H1 (cell line): ENCODE data around the gene KLHL29. TPM values are rescaled to one million over a fixed set of nuclear protein-coding genes. Genes with fewer than 3 reads are reported as not detected.

Source experiments
- CTCF ChIA-PET: fragments of 300-600 bp; sonication (Branson Sonifier 250); formaldehyde crosslinking; loops from one replicate; lab custom pipeline; 2021; ENCODE audit not compliant: partially characterized antibody; lab: Charles Lee
- POLR2A ChIA-PET: fragments of 300-600 bp; sonication (Branson Sonifier 250); formaldehyde crosslinking; loops from one replicate; lab custom pipeline; 2021; ENCODE audit warnings: inconsistent platforms; ENCODE audit not compliant: partially characterized antibody; lab: Charles Lee
- DNase-seq, 2 experiments: peaks; one replicate each; pipeline versions ENCODE4 v3.0.0 to v3.0.0-alpha.2; 2010 to 2022; ENCODE audit warnings: low spot score in 2 of 2, low read depth in 1 of 2, mixed read lengths in 1 of 2
- FAIRE-seq: peaks from 2 replicates; lab custom pipeline; 2011; peaks lifted over from hg19 to GRCh38; lab: Jason Lieb, UNC
- H2AFZ ChIP-seq: 2 replicates; pipeline ENCODE4 v1.8.1; 2012; ENCODE audit warnings: low read length, inconsistent platforms
- H2AK5ac ChIP-seq: 2 replicates; pipeline ENCODE4 v1.6.1; 2013; ENCODE audit warnings: low read depth, low read length
- H2BK120ac ChIP-seq: replicated peaks from 2 replicates; pipeline ENCODE3; 2013; ENCODE audit warnings: low read depth, low read length, inconsistent platforms
- H2BK12ac ChIP-seq: 2 replicates; pipeline ENCODE4 v1.6.1; 2013; ENCODE audit warnings: low read depth, low read length
- H2BK15ac ChIP-seq: 2 replicates; pipeline ENCODE4 v1.6.1; 2013; ENCODE audit warnings: low read length
- H2BK20ac ChIP-seq: 2 replicates; pipeline ENCODE4 v1.6.1; 2013; ENCODE audit warnings: low read length
- H2BK5ac ChIP-seq: 2 replicates; pipeline ENCODE4 v1.6.1; 2013; ENCODE audit warnings: low read depth, low read length
- H3K14ac ChIP-seq: 2 replicates; pipeline ENCODE4 v1.6.1; 2013; ENCODE audit warnings: inconsistent platforms; ENCODE audit not compliant: insufficient read length
- H3K18ac ChIP-seq: 2 replicates; pipeline ENCODE4 v1.6.1; 2013; ENCODE audit warnings: low read length; ENCODE audit errors: extremely low read depth
- H3K23ac ChIP-seq: 2 replicates; pipeline ENCODE4 v1.6.1; 2013; ENCODE audit warnings: inconsistent platforms; ENCODE audit not compliant: insufficient read length
- H3K23me2 ChIP-seq: 2 replicates; pipeline ENCODE4 v1.6.1; 2013; ENCODE audit warnings: low read depth, low read length
- H3K27ac ChIP-seq: 2 replicates; pipeline ENCODE4 v1.6.1; 2011; ENCODE audit warnings: low read depth, low read length, inconsistent platforms
- H3K27me3 ChIP-seq, 4 experiments: replicated peaks in 1 of 4; 1 replicate in 1 of 4; 2 replicates in 3 of 4; pipeline versions ENCODE4 v1.6.1 to v1.8.1; 2011 to 2013; ENCODE audit warnings: low read length in 3 of 4, mild to moderate bottlenecking in 3 of 4, inconsistent platforms in 2 of 4, mixed read lengths in 2 of 4, moderate library complexity in 1 of 4; ENCODE audit not compliant: control insufficient read depth in 3 of 4, insufficient read depth in 3 of 4; ENCODE audit errors: extremely low read depth in 1 of 4
- H3K36me3 ChIP-seq, 4 experiments: 2 replicates each; pipeline versions ENCODE4 v1.6.1 to v1.8.1; 2011 to 2013; ENCODE audit warnings: mild to moderate bottlenecking in 4 of 4, low read length in 3 of 4, moderate library complexity in 2 of 4, control low read depth in 1 of 4, inconsistent platforms in 1 of 4; ENCODE audit not compliant: insufficient read depth in 4 of 4, control insufficient read depth in 2 of 4
- H3K4ac ChIP-seq: replicated peaks from 2 replicates; pipeline ENCODE3; 2013; ENCODE audit warnings: low read length, low read depth, mixed read lengths, inconsistent platforms; ENCODE audit not compliant: insufficient read length
- H3K4me1 ChIP-seq, 4 experiments: replicated peaks in 1 of 4; 1 replicate in 1 of 4; 2 replicates in 3 of 4; pipeline versions ENCODE4 v1.6.1 to v1.8.1; 2011 to 2013; ENCODE audit warnings: low read length in 3 of 4, inconsistent platforms in 2 of 4, mixed read lengths in 1 of 4; ENCODE audit not compliant: insufficient read depth in 4 of 4, control insufficient read depth in 3 of 4
- H3K4me2 ChIP-seq, 2 experiments: 2 replicates each; pipeline versions ENCODE4 v1.6.1 to v1.8.1; 2011 to 2013; ENCODE audit warnings: low read depth in 2 of 2, low read length in 2 of 2, control low read depth in 1 of 2, inconsistent platforms in 1 of 2, mild to moderate bottlenecking in 1 of 2; ENCODE audit not compliant: insufficient read depth in 1 of 2
- H3K4me3 ChIP-seq, 4 experiments: fragments of 200-600, 300-600 bp in 1 of 4; sonication (generic), shearing (Covaris generic), sonication (Bioruptor Twin) in 1 of 4; 2 replicates each; pipeline versions ENCODE4 v1.5.1 to v1.8.1; 2011 to 2016; ENCODE audit warnings: low read length in 4 of 4, low read depth in 3 of 4, control low read depth in 2 of 4, inconsistent platforms in 2 of 4, mild to moderate bottlenecking in 2 of 4, mixed read lengths in 1 of 4, moderate library complexity in 1 of 4; ENCODE audit not compliant: insufficient read depth in 2 of 4; ENCODE audit errors: extremely low read depth in 1 of 4
- H3K56ac ChIP-seq: replicated peaks from 2 replicates; pipeline ENCODE3; 2013; ENCODE audit warnings: low read depth, mild to moderate bottlenecking, mixed read lengths, low read length, inconsistent platforms; ENCODE audit not compliant: insufficient read length
- H3K79me1 ChIP-seq: 2 replicates; pipeline ENCODE4 v1.6.1; 2013; ENCODE audit warnings: low read depth, low read length, control low read depth
- H3K79me2 ChIP-seq, 2 experiments: 2 replicates each; pipeline versions ENCODE4 v1.6.1 to v1.8.1; 2012 to 2013; ENCODE audit warnings: low read length in 2 of 2, mild to moderate bottlenecking in 2 of 2, inconsistent platforms in 1 of 2; ENCODE audit not compliant: insufficient read depth in 2 of 2, control insufficient read depth in 1 of 2
- H3K9ac ChIP-seq, 4 experiments: replicated peaks in 1 of 4; 1 replicate in 1 of 4; 2 replicates in 3 of 4; pipeline versions ENCODE4 v1.6.1 to v1.8.1; 2011 to 2013; ENCODE audit warnings: low read depth in 3 of 4, low read length in 3 of 4, control low read depth in 2 of 4, mild to moderate bottlenecking in 2 of 4, moderate library complexity in 2 of 4, inconsistent platforms in 1 of 4; ENCODE audit errors: extremely low read depth in 1 of 4
- H3K9me3 ChIP-seq, 2 experiments: 2 replicates each; pipeline versions ENCODE4 v1.6.1 to v1.8.1; 2012 to 2013; ENCODE audit warnings: mild to moderate bottlenecking in 2 of 2, moderate library complexity in 2 of 2, control low read depth in 1 of 2, inconsistent platforms in 1 of 2, low read depth in 1 of 2, low read length in 1 of 2, mixed read lengths in 1 of 2; ENCODE audit not compliant: insufficient read depth in 2 of 2
- H4K20me1 ChIP-seq, 2 experiments: replicated peaks in 1 of 2; 2 replicates each; pipeline versions ENCODE3 to v1.8.1; 2011 to 2013; ENCODE audit warnings: inconsistent platforms in 2 of 2, low read length in 2 of 2, mild to moderate bottlenecking in 1 of 2; ENCODE audit not compliant: insufficient read depth in 2 of 2, control insufficient read depth in 1 of 2
- H4K5ac ChIP-seq: 2 replicates; pipeline ENCODE4 v1.6.1; 2013; ENCODE audit warnings: low read length, low read depth, mixed read lengths, inconsistent platforms; ENCODE audit not compliant: insufficient read length
- H4K8ac ChIP-seq: 2 replicates; pipeline ENCODE4 v1.8.0; 2013; ENCODE audit warnings: mild to moderate bottlenecking, moderate library complexity, low read length, inconsistent platforms; ENCODE audit not compliant: insufficient read depth; ENCODE audit errors: extremely low read depth
- H4K91ac ChIP-seq: replicated peaks from 2 replicates; pipeline ENCODE3; 2013; ENCODE audit warnings: low read length, mixed read lengths, inconsistent platforms; ENCODE audit not compliant: insufficient read length
- BCL11A ChIP-seq, 2 experiments: IDR thresholded peaks; one replicate each; pipeline ENCODE4 v1.6.1; 2011; ENCODE audit warnings: low read depth in 2 of 2, low read length in 2 of 2, mild to moderate bottlenecking in 2 of 2
- GTF2F1 ChIP-seq: IDR thresholded peaks from 2 replicates; pipeline ENCODE4 v1.6.1; 2012; ENCODE audit warnings: low read depth, low read length, improper control_type of control experiment, borderline replicate concordance
- KDM4A ChIP-seq: IDR thresholded peaks from one replicate; pipeline ENCODE4 v1.7.1; 2012; ENCODE audit warnings: low read depth, mild to moderate bottlenecking, moderate library complexity, low read length, inconsistent platforms; ENCODE audit not compliant: severe bottlenecking
- POLR2AphosphoS5 ChIP-seq: IDR thresholded peaks from 2 replicates; pipeline ENCODE4 v1.6.1; 2011; ENCODE audit warnings: low read depth, low read length
- RXRA ChIP-seq: IDR thresholded peaks from 2 replicates; pipeline ENCODE4 v1.6.1; 2011; ENCODE audit warnings: low read depth, mild to moderate bottlenecking, low read length, moderate library complexity; ENCODE audit not compliant: insufficient read depth
- SP1 ChIP-seq: IDR thresholded peaks from 2 replicates; pipeline ENCODE4 v1.6.1; 2011; ENCODE audit warnings: low read depth, low read length
- SP2 ChIP-seq: IDR thresholded peaks from 2 replicates; pipeline ENCODE4 v1.6.1; 2012; ENCODE audit warnings: mild to moderate bottlenecking, low read length, inconsistent platforms
- TEAD4 ChIP-seq: IDR thresholded peaks from 2 replicates; pipeline ENCODE4 v1.6.1; 2012; ENCODE audit warnings: low read depth, low read length, inconsistent platforms, mixed read lengths
- WGBS, 2 experiments: shearing (Covaris generic) in 1 of 2; methylation state at CpG; one replicate each; pipeline versions ENCODE4 v1.1.6 to v1.1.7; 2013 to 2015; ENCODE audit warnings: low lambda C conversion rate in 2 of 2, mixed read lengths in 2 of 2, inconsistent platforms in 1 of 2, low coverage in 1 of 2, missing lambda C conversion rate in 1 of 2; ENCODE audit not compliant: insufficient replicate concordance in 2 of 2, insufficient coverage in 1 of 2, insufficient read length in 1 of 2; ENCODE audit errors: extremely low coverage in 1 of 2, missing lambda C conversion rate in 1 of 2; 5-methylcytosine and 5-hydroxymethylcytosine counted together
- polyA plus RNA-seq, 7 experiments: library from polyadenylated mRNA; depleted of rRNA in 3 of 7; stranded (reverse) in 5 of 7; unstranded in 2 of 7; fragments of >200 nt in 5 of 7; fragments of 200-250 nt in 2 of 7; gene quantifications; 1 replicate in 5 of 7; 2 replicates in 1 of 7; 4 replicates in 1 of 7; pipeline versions ENCODE4 v1.2.1 to v1.2.3, GENCODE V29; 2011 to 2013; ENCODE audit warnings: missing spikeins in 2 of 7, mixed read lengths in 2 of 7
- total RNA-seq: library from RNA; stranded (reverse); fragmentation: NEBNext Ultra II Directional; extraction: Animal tissue kit (Norgen Biotek cat#: 25700); gene quantifications from 2 replicates; pipeline ENCODE4 v1.2.1, GENCODE V29; 2021

KLHL29 gene
- total and polyA plus RNA-seq, 2 of the 8 experiments (the other 6 are each of a cell fraction or from before 2014, with no cell fraction given), result 1.1 to 4.7 TPM

DNA sequence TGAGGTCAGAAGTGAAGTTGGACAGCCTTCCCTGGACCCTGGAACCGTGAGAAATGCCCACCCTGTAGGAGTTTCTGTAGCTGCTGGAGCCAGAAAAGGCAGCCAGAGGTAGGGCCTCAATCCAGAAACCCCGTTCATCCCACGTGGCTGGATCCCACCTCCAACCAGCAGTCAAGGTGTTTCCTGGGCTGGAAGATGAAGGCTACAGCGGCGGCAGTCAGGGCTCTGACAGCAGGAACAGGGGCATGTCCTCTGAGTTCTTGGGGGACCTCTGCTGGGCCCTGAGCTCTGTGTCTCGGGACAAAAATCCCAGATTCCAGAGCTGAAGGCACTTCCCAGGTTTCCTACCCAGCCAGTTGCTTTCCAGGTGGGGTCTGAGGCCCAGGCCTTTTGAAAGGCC, 218.2 kb downstream of the KLHL29 start:
- no peak overlapping the region for H3K4me3 ChIP-seq
- H2BK12ac ChIP-seq, result 0 out of 2 replicates have a peak overlapping the region, but pooled peaks have one; percentile 75
- peaks cover 5 to 9% of the 10 kb centered on the region in 2 experiments; a peak in 3 of 4 replicates for H3K9me3 ChIP-seq
- H3K27ac ChIP-seq, result no peak overlapping the region
- H4K8ac ChIP-seq, result no peak overlapping the region
- no peak overlapping the region for H3K4me2 ChIP-seq
- CTCF ChIA-PET, result interaction anchor here (1.3 to 2.0 kb wide), 4 partner anchors 14 to 188 kb away, joined by 3 to 6 read pairs (median 4); no protein-coding TSS in a partner anchor
- no peaks in the 10 kb centered on the region for H3K27me3 ChIP-seq
- FAIRE-seq, result no peak
- WGBS, 2 experiments, result 87% methylated on average over 6 of the region's 6 CpGs; no CpG with 5 or more reads in 1 of the 2 experiments
- TF ChIP-seq SP2, result no peak
- TF ChIP-seq RXRA, result no peak
- no peak for TF ChIP-seq TEAD4
- TF ChIP-seq BCL11A (IDR thresholded peaks at IDR 0.05; ENCODE audit: low read depth in 2 of 2, low read length in 2 of 2), result no peak
- TF ChIP-seq SP1, result no peak
- no peak for TF ChIP-seq GTF2F1
- TF ChIP-seq POLR2AphosphoS5, result no peak
- no peak for TF ChIP-seq KDM4A
- peaks cover 3% of the 10 kb centered on the region; the same call in 1 of the 2 replicates for H3K23me2 ChIP-seq
- no peak overlapping the region for H2AFZ ChIP-seq
- POLR2A ChIA-PET, result no interaction called here
- peak overlapping the region; percentile 53; the same call in 1 of the 2 replicates for H2AK5ac ChIP-seq
- no peaks in the 10 kb centered on the region for H4K20me1 ChIP-seq
- no peak overlapping the region for H4K5ac ChIP-seq
- no peak for DNase-seq
- no peak overlapping the region for H3K14ac ChIP-seq
- no peak overlapping the region for H3K9ac ChIP-seq
- no peak overlapping the region for H3K56ac ChIP-seq
- no peak overlapping the region for H3K4ac ChIP-seq
- no peak overlapping the region for H4K91ac ChIP-seq
- H3K79me1 ChIP-seq, result no peaks in the 10 kb centered on the region
- no peaks in the 10 kb centered on the region; a peak in 1 of 8 replicates for H3K36me3 ChIP-seq
- no peak overlapping the region for H3K18ac ChIP-seq
- H3K4me1 ChIP-seq, result peaks cover 0 to 4% (median under 1%) of the 10 kb centered on the region in 4 experiments; a peak in 5 of 7 replicates
- H2BK20ac ChIP-seq, result no peak overlapping the region
- no peak overlapping the region for H3K23ac ChIP-seq
- H3K79me2 ChIP-seq, result no peaks in the 10 kb centered on the region
- peak overlapping the region; percentile 78; the same call in 1 of the 2 replicates for H2BK5ac ChIP-seq
- H2BK120ac ChIP-seq, result no peak overlapping the region
- H2BK15ac ChIP-seq, result peak overlapping the region; percentile 88; the same call in 1 of the 2 replicates
